ENCODE data around the gene DSG4. TPM values are rescaled to one million over a fixed set of nuclear protein-coding genes. Genes with fewer than 3 reads are reported as not detected.

DSG4 gene
- total RNA-seq, 1 donor from 2014 or later: not detected

GRCh38 chr18:31380912-31381311, 4.3 kb downstream of the DSG4 start:
- H3K27ac Mint-ChIP-seq (ENCODE audit: unreplicated experiment): no peak overlapping the region
- no peak for DNase-seq (ENCODE audit: extremely low spot score, unreplicated experiment)
- H3K4me1 Mint-ChIP-seq (ENCODE audit: unreplicated experiment): peaks cover 2% of the 10 kb centered on the region
- H3K4me3 Mint-ChIP-seq (ENCODE audit: unreplicated experiment): no peak overlapping the region
- H3K36me3 Mint-ChIP-seq (ENCODE audit: unreplicated experiment): no peaks in the 10 kb centered on the region
- H3K27me3 Mint-ChIP-seq (ENCODE audit: unreplicated experiment): peaks cover 44% of the 10 kb centered on the region
- TF ChIP-seq, protein P1, sequence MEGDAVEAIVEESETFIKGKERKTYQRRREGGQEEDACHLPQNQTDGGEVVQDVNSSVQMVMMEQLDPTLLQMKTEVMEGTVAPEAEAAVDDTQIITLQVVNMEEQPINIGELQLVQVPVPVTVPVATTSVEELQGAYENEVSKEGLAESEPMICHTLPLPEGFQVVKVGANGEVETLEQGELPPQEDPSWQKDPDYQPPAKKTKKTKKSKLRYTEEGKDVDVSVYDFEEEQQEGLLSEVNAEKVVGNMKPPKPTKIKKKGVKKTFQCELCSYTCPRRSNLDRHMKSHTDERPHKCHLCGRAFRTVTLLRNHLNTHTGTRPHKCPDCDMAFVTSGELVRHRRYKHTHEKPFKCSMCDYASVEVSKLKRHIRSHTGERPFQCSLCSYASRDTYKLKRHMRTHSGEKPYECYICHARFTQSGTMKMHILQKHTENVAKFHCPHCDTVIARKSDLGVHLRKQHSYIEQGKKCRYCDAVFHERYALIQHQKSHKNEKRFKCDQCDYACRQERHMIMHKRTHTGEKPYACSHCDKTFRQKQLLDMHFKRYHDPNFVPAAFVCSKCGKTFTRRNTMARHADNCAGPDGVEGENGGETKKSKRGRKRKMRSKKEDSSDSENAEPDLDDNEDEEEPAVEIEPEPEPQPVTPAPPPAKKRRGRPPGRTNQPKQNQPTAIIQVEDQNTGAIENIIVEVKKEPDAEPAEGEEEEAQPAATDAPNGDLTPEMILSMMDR (IDR thresholded peaks at IDR 0.05): no peak
- no peaks in the 10 kb centered on the region for H3K9me3 Mint-ChIP-seq (ENCODE audit: unreplicated experiment)

DNA sequence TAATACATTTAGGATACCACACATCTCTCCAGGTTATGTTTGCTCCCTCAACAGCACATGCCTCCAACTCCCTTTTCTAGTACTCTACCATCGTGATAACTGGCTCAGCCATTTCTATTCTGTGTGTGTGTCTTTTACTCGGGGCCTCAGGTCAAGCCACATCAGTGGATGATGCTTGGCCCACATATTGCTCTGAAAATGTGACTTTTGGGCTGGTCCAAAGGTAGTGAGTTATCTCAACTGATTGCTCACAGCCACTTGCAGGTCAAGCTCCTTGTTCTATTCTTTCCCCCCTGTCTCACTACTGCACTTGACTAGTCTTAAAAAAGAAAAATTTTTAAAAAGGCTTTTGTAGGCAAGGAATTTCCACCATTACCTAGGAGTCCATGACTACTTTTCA, 5.5 kb downstream of the DSG4 start:
- Mint-ChIP-seq H3K27me3 (ENCODE audit: unreplicated experiment) (peaks cover 48% of the 10 kb centered on the region), H3K4me1 (ENCODE audit: unreplicated experiment) (peaks cover 2% of the 10 kb centered on the region), H3K4me3 (ENCODE audit: unreplicated experiment) (no peak overlapping the region), H3K36me3 (ENCODE audit: unreplicated experiment) (no peaks in the 10 kb centered on the region), H3K27ac (ENCODE audit: unreplicated experiment) (no peak overlapping the region), H3K9me3 (ENCODE audit: unreplicated experiment) (no peaks in the 10 kb centered on the region)
- no peak for DNase-seq (ENCODE audit: extremely low spot score, unreplicated experiment)
- TF ChIP-seq, protein P1 (IDR thresholded peaks at IDR 0.05): no peak

GRCh38 chr18:31386741-31387140, 10.2 kb downstream of the DSG4 start:
- DNase-seq (ENCODE audit: extremely low spot score, unreplicated experiment): no peak
- Mint-ChIP-seq H3K4me3 (ENCODE audit: unreplicated experiment) (no peak overlapping the region), H3K36me3 (ENCODE audit: unreplicated experiment) (no peaks in the 10 kb centered on the region), H3K4me1 (ENCODE audit: unreplicated experiment) (no peaks in the 10 kb centered on the region), H3K27ac (ENCODE audit: unreplicated experiment) (no peak overlapping the region), H3K9me3 (ENCODE audit: unreplicated experiment) (no peaks in the 10 kb centered on the region), H3K27me3 (ENCODE audit: unreplicated experiment) (peaks cover 55% of the 10 kb centered on the region)
- TF ChIP-seq, protein P1 (IDR thresholded peaks at IDR 0.05): no peak

DNA sequence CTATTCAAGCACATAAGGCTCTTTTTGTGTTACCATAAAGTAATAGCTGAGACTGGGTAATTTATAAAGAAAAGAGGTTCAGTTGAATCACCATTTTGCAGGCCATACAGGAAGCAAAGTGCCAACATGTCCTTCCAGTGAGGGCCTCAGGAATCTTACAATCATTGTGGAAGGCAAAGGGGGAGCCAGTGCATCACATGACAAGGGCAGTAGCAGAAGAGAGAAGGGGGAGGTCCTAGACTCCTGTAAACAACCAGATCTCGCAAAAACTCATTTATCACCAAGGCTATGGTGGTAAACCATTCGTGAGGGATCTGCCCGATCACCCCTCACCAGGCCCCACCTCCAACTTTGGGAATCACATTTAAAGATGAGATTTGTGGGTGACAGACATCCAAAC, 16.7 kb downstream of the DSG4 start:
- no peaks in the 10 kb centered on the region for H3K4me1 Mint-ChIP-seq (ENCODE audit: unreplicated experiment)
- peaks cover 41% of the 10 kb centered on the region for H3K27me3 Mint-ChIP-seq (ENCODE audit: unreplicated experiment)
- H3K36me3 Mint-ChIP-seq (ENCODE audit: unreplicated experiment): no peaks in the 10 kb centered on the region

DNA sequence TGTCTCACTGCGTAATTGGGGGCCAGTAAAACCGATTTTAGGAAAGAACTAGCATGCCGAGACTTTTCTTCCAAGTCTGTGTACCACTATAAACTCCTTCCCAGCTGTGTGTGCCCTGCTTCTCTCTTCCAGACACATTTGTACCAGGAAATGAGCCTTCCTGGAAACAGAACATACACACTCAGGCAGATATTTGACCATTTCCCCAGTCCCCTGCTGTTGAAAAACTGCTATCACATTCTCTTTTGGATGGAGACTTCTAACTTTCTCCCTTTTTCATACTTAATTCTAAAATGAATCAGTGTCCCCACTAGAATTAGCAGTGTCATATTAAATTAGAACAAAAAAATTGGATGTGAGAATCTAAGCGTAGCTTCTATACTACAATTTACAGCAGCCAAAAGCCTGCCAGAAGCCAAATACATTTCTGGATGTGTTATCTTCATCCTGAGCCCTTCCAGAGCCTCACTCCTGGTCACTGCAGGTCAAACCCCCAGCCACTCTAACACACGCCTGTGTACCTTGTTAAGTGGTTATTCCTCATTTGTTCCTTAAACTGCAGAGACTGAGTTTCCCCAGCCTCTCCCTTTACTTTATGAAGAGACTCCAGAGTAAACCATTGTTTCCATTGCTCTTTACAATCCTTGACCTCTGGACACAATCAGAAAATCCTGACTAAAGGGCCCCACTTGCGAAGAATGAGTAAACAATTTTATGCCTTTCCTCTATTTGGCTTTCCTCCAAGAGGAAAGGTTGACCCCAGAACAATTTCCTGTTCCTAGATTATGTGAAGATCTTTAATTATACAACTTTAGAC, 20.4 kb downstream of the DSG4 start:
- no peaks in the 10 kb centered on the region for H3K9me3 Mint-ChIP-seq (ENCODE audit: unreplicated experiment)
- DNase-seq (ENCODE audit: extremely low spot score, unreplicated experiment): no peak
- H3K27me3 Mint-ChIP-seq (ENCODE audit: unreplicated experiment): peaks cover 44% of the 10 kb centered on the region
- H3K4me3 Mint-ChIP-seq (ENCODE audit: unreplicated experiment): no peak overlapping the region
- TF ChIP-seq, protein P1 (IDR thresholded peaks at IDR 0.05): no peak
- H3K36me3 Mint-ChIP-seq (ENCODE audit: unreplicated experiment): no peaks in the 10 kb centered on the region
- no peaks in the 10 kb centered on the region for H3K4me1 Mint-ChIP-seq (ENCODE audit: unreplicated experiment)
- no peak overlapping the region for H3K27ac Mint-ChIP-seq (ENCODE audit: unreplicated experiment)

More for the DNA sequence above, 16.7 kb downstream of the DSG4 start:
- no peak overlapping the region for H3K27ac Mint-ChIP-seq (ENCODE audit: unreplicated experiment)
- TF ChIP-seq, protein P1 (IDR thresholded peaks at IDR 0.05): no peak
- no peaks in the 10 kb centered on the region for H3K9me3 Mint-ChIP-seq (ENCODE audit: unreplicated experiment)
- H3K4me3 Mint-ChIP-seq (ENCODE audit: unreplicated experiment): no peak overlapping the region
- DNase-seq (ENCODE audit: extremely low spot score, unreplicated experiment): no peak

Measured in osteocyte (in vitro differentiated cells).